SH-SY5Y (cell line): Measurements from ENCODE around the gene WDR35.

Experiments
- GATA2 ChIP-seq: IDR thresholded peaks from 2 replicates; pipeline ENCODE4 v1.6.1; 2011; ENCODE audit warnings: mild to moderate bottlenecking, low read depth, low read length
- GATA3 ChIP-seq: IDR thresholded peaks from 2 replicates; pipeline ENCODE4 v1.6.1; 2011; ENCODE audit warnings: low read depth, mild to moderate bottlenecking, low read length, moderate library complexity

DNA sequence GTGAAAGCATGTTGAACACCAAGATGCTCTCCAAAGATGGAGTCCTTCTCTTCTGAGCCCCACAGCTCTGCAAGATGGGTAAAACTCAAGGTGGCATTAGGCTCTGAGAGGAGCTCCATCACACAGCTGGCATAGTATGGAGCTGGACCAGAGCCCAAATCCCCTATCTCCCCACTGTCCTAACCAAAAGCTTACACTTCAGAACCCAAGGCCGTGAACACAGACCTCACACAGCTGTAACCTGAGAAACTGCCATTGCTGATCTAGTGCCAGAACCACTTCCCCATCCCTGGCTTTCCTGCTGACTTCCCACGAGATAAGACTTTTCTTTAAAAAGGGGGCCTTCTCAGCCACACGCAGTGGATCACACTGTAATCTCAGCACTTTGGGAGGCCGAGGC is 113.2 kb downstream of the WDR35 start:
- no peak for TF ChIP-seq GATA2
- TF ChIP-seq GATA3, result no peak
